B cell (primary cell): ENCODE measurements around the gene CDH18.

Source experiments
- CTCF ChIP-seq: fragments of 200-600 bp; IDR thresholded peaks from one replicate; pipeline ENCODE4 v1.8.0; 2022; ENCODE audit warnings: antibody characterized with exemption, mild to moderate bottlenecking
- EZH2 ChIP-seq: IDR thresholded peaks from 2 replicates; pipeline ENCODE4 v1.6.1; 2012; ENCODE audit warnings: borderline replicate concordance, low read depth, mild to moderate bottlenecking, moderate library complexity, low read length; ENCODE audit not compliant: insufficient read depth, poor library complexity, severe bottlenecking

GRCh38 chr5:19771174-19771835 lies 216.7 kb downstream of the CDH18 start:
- TF ChIP-seq CTCF (no peak), EZH2 (no peak)
